ENCODE measurements around the gene RNGTT. TPM values are rescaled to one million over a fixed set of nuclear protein-coding genes. Genes with fewer than 3 reads are reported as not detected.

The RNGTT gene
- total RNA-seq, 2 experiments from 2014 or later: 20.4 to 23.5 TPM

GRCh38 chr6:88566746-88567534 is 396.5 kb downstream of the RNGTT start:
- no peak overlapping the region for H3K27ac Mint-ChIP-seq

GRCh38 chr6:88565836-88566235 is 397.6 kb downstream of the RNGTT start:
- Mint-ChIP-seq H3K4me3 (no peak overlapping the region), H3K9me3 (ENCODE audit: insufficient read depth) (no peaks in the 10 kb centered on the region), H3K36me3 (ENCODE audit: low read depth) (no peaks in the 10 kb centered on the region), H3K4me1 (ENCODE audit: low read depth) (no peaks in the 10 kb centered on the region), H3K27ac (no peak overlapping the region), H3K27me3 (ENCODE audit: low read depth) (no peaks in the 10 kb centered on the region)
- ChIA-PET CTCF (no interaction called here), POLR2A (no interaction called here)
- DNase-seq (no peak), ATAC-seq (no peak)

More at GRCh38 chr6:88566746-88567534, 396.5 kb downstream of the RNGTT start:
- ChIA-PET POLR2A (no interaction called here), CTCF (no interaction called here)
- H3K9me3 Mint-ChIP-seq (ENCODE audit: insufficient read depth): no peaks in the 10 kb centered on the region
- H3K4me1 Mint-ChIP-seq (ENCODE audit: low read depth): no peaks in the 10 kb centered on the region
- no peak for DNase-seq
- H3K27me3 Mint-ChIP-seq (ENCODE audit: low read depth): no peaks in the 10 kb centered on the region
- no peaks in the 10 kb centered on the region for H3K36me3 Mint-ChIP-seq (ENCODE audit: low read depth)
- no peak overlapping the region for H3K4me3 Mint-ChIP-seq
- no peak for ATAC-seq

- DNase-seq (no peak), ATAC-seq (no peak)
- no peak overlapping the region for H3K27ac Mint-ChIP-seq
- H3K27me3 Mint-ChIP-seq (ENCODE audit: low read depth): no peaks in the 10 kb centered on the region
- no peaks in the 10 kb centered on the region for H3K4me1 Mint-ChIP-seq (ENCODE audit: low read depth)
- H3K36me3 Mint-ChIP-seq (ENCODE audit: low read depth): no peaks in the 10 kb centered on the region
- no peaks in the 10 kb centered on the region for H3K9me3 Mint-ChIP-seq (ENCODE audit: insufficient read depth)
- ChIA-PET CTCF (no interaction called here), POLR2A (no interaction called here)
- H3K4me3 Mint-ChIP-seq: no peak overlapping the region
Observed at GRCh38 chr6:88565409-88565811, 398.0 kb downstream of the RNGTT start.

- ATAC-seq (no peak), DNase-seq (no peak)
- no peaks in the 10 kb centered on the region for H3K27me3 Mint-ChIP-seq (ENCODE audit: low read depth)
- POLR2A ChIA-PET: no interaction called here
- no peaks in the 10 kb centered on the region for H3K9me3 Mint-ChIP-seq (ENCODE audit: insufficient read depth)
- CTCF ChIA-PET: no interaction called here
- H3K36me3 Mint-ChIP-seq (ENCODE audit: low read depth): no peaks in the 10 kb centered on the region
- no peaks in the 10 kb centered on the region for H3K4me1 Mint-ChIP-seq (ENCODE audit: low read depth)
- no peak overlapping the region for H3K4me3 Mint-ChIP-seq
- H3K27ac Mint-ChIP-seq: no peak overlapping the region
Observed at GRCh38 chr6:88563277-88563625, 400.2 kb downstream of the RNGTT start.

GRCh38 chr6:88562353-88563276 is 400.8 kb downstream of the RNGTT start:
- CTCF ChIA-PET: no interaction called here

GRCh38 chr6:88561954-88562315 is 401.5 kb downstream of the RNGTT start:
- no peaks in the 10 kb centered on the region for H3K27me3 Mint-ChIP-seq (ENCODE audit: low read depth)
- CTCF ChIA-PET: no interaction called here
- H3K9me3 Mint-ChIP-seq (ENCODE audit: insufficient read depth): no peaks in the 10 kb centered on the region
- no peaks in the 10 kb centered on the region for H3K36me3 Mint-ChIP-seq (ENCODE audit: low read depth)
- no peak overlapping the region for H3K27ac Mint-ChIP-seq
- no peak overlapping the region for H3K4me3 Mint-ChIP-seq
- no peak for ATAC-seq
- DNase-seq: no peak
- POLR2A ChIA-PET: no interaction called here
- H3K4me1 Mint-ChIP-seq (ENCODE audit: low read depth): no peaks in the 10 kb centered on the region

More at GRCh38 chr6:88562353-88563276, 400.8 kb downstream of the RNGTT start:
- Mint-ChIP-seq H3K27ac (no peak overlapping the region), H3K9me3 (ENCODE audit: insufficient read depth) (no peaks in the 10 kb centered on the region), H3K27me3 (ENCODE audit: low read depth) (no peaks in the 10 kb centered on the region), H3K4me1 (ENCODE audit: low read depth) (no peaks in the 10 kb centered on the region), H3K36me3 (ENCODE audit: low read depth) (no peaks in the 10 kb centered on the region), H3K4me3 (no peak overlapping the region)
- no peak for DNase-seq
- POLR2A ChIA-PET: no interaction called here
- no peak for ATAC-seq

GRCh38 chr6:88561034-88561953 is 402.1 kb downstream of the RNGTT start:
- DNase-seq: no peak
- H3K4me1 Mint-ChIP-seq (ENCODE audit: low read depth): no peaks in the 10 kb centered on the region
- POLR2A ChIA-PET: no interaction called here

More at GRCh38 chr6:88561034-88561953, 402.1 kb downstream of the RNGTT start:
- CTCF ChIA-PET: no interaction called here
- Mint-ChIP-seq H3K4me3 (no peak overlapping the region), H3K27me3 (ENCODE audit: low read depth) (peaks cover 2% of the 10 kb centered on the region), H3K27ac (no peak overlapping the region), H3K9me3 (ENCODE audit: insufficient read depth) (no peaks in the 10 kb centered on the region), H3K36me3 (ENCODE audit: low read depth) (no peaks in the 10 kb centered on the region)
- ATAC-seq: no peak

Other genes starting within 250 kb of the RNGTT start
- 10 to 100 TPM; 89.2 to 90.8 TPM for gene PNRC1, start 117.1 kb upstream of the RNGTT start, total RNA-seq
- gene SRSF12, start 154.5 kb upstream of the RNGTT start, total RNA-seq: not detected
- gene PM20D2, start 182.4 kb upstream of the RNGTT start, total RNA-seq: 10 to 100 TPM; 22.5 to 24.5 TPM